Smooth muscle cell (in vitro differentiated cells): ENCODE results near the gene CALHM2. TPM values are rescaled to one million over a fixed set of nuclear protein-coding genes. Genes with fewer than 3 reads are reported as not detected.

Experiments used
- DNase-seq: peaks from one replicate; lab custom pipeline; 2025; ENCODE audit not compliant: unreplicated experiment; lab: John Stamatoyannopoulos, UW
- H2AFZ ChIP-seq: fragments of 200-600 bp; sonication (generic); 2 replicates; pipeline ENCODE4 v1.6.0; 2016; ENCODE audit warnings: antibody characterized with exemption, low read depth, mild to moderate bottlenecking
- H3F3A ChIP-seq: fragments of 200-600 bp; sonication (generic); 2 replicates; pipeline ENCODE4 v1.6.0; 2017; ENCODE audit warnings: antibody characterized with exemption, low read depth
- H3K27ac ChIP-seq: fragments of 200-600 bp; sonication (generic); 2 replicates; pipeline ENCODE4 v1.5.1; 2016; ENCODE audit warnings: low read depth, mild to moderate bottlenecking
- H3K27me3 ChIP-seq: fragments of 200-600 bp; sonication (generic); 2 replicates; pipeline ENCODE4 v1.6.1; 2016; ENCODE audit warnings: low read depth, mild to moderate bottlenecking
- H3K36me3 ChIP-seq: fragments of 200-600 bp; sonication (generic); 2 replicates; pipeline ENCODE4 v1.5.1; 2016; ENCODE audit warnings: low read depth
- H3K4me1 ChIP-seq: fragments of 200-600 bp; sonication (generic); 2 replicates; pipeline ENCODE4 v1.5.1; 2016; ENCODE audit warnings: low read depth
- H3K4me2 ChIP-seq: fragments of 200-600 bp; sonication (generic); 2 replicates; pipeline ENCODE4 v1.6.0; 2016; ENCODE audit warnings: mild to moderate bottlenecking
- H3K4me3 ChIP-seq: fragments of 200-600 bp; sonication (generic); 2 replicates; pipeline ENCODE4 v1.5.1; 2016; ENCODE audit warnings: mild to moderate bottlenecking
- H3K79me2 ChIP-seq: fragments of 200-600 bp; sonication (generic); 2 replicates; pipeline ENCODE4 v1.6.0; 2016; ENCODE audit warnings: low read depth, mild to moderate bottlenecking
- H3K9ac ChIP-seq: fragments of 200-600 bp; sonication (generic); 2 replicates; pipeline ENCODE4 v1.6.0; 2016; ENCODE audit warnings: low read depth
- H3K9me3 ChIP-seq: fragments of 200-600 bp; sonication (generic); replicated peaks from 2 replicates; pipeline ENCODE4 v1.5.1; 2016; ENCODE audit warnings: low read depth
- H4K20me1 ChIP-seq: fragments of 200-600 bp; sonication (generic); 2 replicates; pipeline ENCODE4 v1.6.0; 2016; ENCODE audit warnings: low read depth
- WGBS: methylation state at CpG from one replicate; pipeline ENCODE4 v1.1.7; 2016; ENCODE audit warnings: low lambda C conversion rate; 5-methylcytosine and 5-hydroxymethylcytosine counted together
- polyA plus RNA-seq: library from polyadenylated mRNA; unstranded; fragments of >200 nt; fragmentation: Nextera tagmentation; extraction: Ambion mirVana; gene quantifications from 2 replicates; pipeline ENCODE4 v1.2.1, GENCODE V29; 2016
- total RNA-seq: library from RNA; depleted of rRNA; stranded (reverse); fragments of >200 nt; gene quantifications from 2 replicates; pipeline ENCODE4 v1.2.3, GENCODE V29; 2014
- TF ChIP-seq, protein P1 (sequence below): fragments of 200-600 bp; sonication (generic); IDR thresholded peaks from 2 replicates; pipeline ENCODE4 v1.5.1; 2017; ENCODE audit warnings: borderline replicate concordance, mild to moderate bottlenecking, antibody characterized with exemption; ENCODE audit not compliant: insufficient read depth, poor library complexity, severe bottlenecking

CALHM2 gene
- total and polyA plus RNA-seq, 2 experiments from 2014 or later, result 3.1 to 8.6 TPM

DNA sequence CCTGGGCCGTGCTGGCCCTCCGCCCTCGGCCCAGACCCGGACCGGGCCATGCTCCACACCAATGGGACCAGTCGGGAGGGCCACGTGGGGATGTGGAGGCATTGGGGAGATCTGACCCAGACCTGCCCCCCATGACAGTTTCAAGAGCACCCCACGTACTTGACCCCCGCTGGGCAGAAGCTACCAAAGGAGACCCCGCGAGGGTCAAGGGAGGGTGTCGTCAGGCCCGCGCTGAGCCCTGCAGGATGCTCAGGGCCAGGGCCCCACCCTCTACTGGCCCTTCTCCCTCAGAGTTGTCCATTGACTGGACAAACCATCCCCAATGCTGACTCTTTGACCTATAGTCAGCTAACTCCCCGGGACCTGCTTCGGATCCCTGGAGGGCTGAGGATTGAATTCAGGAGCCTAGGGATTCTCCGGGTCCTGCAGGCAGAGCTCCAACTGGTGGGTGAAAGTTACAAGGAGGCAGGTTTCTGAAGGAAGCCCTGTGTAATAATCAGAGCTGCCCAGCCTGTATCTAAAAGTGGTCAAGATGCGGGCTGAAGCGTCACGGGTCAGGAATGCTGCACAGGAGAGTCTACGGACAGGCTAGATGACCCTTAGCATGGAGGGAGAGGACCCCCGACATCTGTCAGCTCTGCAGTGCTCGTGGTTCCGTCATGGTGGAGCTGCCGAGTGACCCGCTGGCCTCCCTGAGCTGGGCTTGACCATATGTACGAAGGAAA is 498 bp upstream of the CALHM2 start:
- H4K20me1 ChIP-seq, result no peaks in the 10 kb centered on the region
- H3K4me3 ChIP-seq, result peak overlapping the region; percentile 58
- TF ChIP-seq, protein P1, sequence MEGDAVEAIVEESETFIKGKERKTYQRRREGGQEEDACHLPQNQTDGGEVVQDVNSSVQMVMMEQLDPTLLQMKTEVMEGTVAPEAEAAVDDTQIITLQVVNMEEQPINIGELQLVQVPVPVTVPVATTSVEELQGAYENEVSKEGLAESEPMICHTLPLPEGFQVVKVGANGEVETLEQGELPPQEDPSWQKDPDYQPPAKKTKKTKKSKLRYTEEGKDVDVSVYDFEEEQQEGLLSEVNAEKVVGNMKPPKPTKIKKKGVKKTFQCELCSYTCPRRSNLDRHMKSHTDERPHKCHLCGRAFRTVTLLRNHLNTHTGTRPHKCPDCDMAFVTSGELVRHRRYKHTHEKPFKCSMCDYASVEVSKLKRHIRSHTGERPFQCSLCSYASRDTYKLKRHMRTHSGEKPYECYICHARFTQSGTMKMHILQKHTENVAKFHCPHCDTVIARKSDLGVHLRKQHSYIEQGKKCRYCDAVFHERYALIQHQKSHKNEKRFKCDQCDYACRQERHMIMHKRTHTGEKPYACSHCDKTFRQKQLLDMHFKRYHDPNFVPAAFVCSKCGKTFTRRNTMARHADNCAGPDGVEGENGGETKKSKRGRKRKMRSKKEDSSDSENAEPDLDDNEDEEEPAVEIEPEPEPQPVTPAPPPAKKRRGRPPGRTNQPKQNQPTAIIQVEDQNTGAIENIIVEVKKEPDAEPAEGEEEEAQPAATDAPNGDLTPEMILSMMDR, result no peak
- H3K36me3 ChIP-seq, result no peaks in the 10 kb centered on the region
- peak overlapping the region; percentile 84 for H3K4me2 ChIP-seq
- no peaks in the 10 kb centered on the region for H3K27me3 ChIP-seq
- H3K27ac ChIP-seq, result no peak overlapping the region
- no peaks in the 10 kb centered on the region for H3K4me1 ChIP-seq
- H3K9me3 ChIP-seq, result no peaks in the 10 kb centered on the region
- no peaks in the 10 kb centered on the region for H3F3A ChIP-seq
- H3K9ac ChIP-seq, result no peak overlapping the region
- H3K79me2 ChIP-seq, result no peaks in the 10 kb centered on the region
- DNase-seq, result no peak
- no peak overlapping the region for H2AFZ ChIP-seq
- 61% methylated on average over 27 of the region's 27 CpGs for WGBS

DNA sequence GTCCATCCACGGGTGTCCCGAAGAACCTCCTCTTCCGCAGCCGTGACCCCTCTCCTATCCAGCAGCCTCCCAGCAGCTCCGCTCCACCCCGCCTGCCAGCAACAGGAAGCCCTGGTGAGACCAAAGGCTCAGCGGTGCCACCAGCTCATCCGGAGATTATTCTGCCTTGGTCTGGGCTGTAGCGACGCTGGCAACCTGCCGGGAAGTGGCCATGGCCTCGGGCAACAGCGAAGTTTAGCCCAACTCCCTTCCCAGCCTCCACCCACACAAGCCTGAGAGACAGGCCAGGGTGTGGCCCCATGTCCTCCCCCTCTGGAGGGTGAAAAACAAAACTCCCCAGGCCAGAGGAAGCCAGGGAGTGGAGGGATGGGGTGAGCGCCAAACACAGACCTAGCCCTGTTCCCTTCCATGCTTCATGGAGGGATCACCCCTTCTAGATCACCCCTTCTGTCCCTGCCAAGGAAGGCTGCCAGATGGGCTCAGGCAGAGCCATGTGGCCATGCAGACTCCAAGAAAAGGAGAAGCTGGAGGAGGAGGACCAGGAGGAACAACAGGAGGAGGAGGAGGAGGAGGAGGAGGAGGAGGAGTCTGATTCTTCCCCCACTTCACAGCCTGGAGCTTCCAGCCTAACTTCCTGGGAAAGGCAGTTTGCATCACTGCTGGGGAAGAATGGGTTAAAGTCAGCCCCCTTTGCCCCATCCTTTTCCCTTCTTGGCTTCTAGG is 918 bp downstream of the CALHM2 start:
- TF ChIP-seq, protein P1, result no peak
- H3K36me3 ChIP-seq, result no peaks in the 10 kb centered on the region
- no peak overlapping the region for H3K27ac ChIP-seq
- no peaks in the 10 kb centered on the region for H3F3A ChIP-seq
- WGBS, result 58% methylated on average over 14 of the region's 14 CpGs
- H3K79me2 ChIP-seq, result no peaks in the 10 kb centered on the region
- peak overlapping the region; percentile 84 for H3K4me2 ChIP-seq
- H2AFZ ChIP-seq, result no peak overlapping the region
- no peaks in the 10 kb centered on the region for H3K9me3 ChIP-seq
- H3K4me3 ChIP-seq, result peak overlapping the region; percentile 58
- no peak overlapping the region for H3K9ac ChIP-seq
- no peaks in the 10 kb centered on the region for H3K4me1 ChIP-seq
- H3K27me3 ChIP-seq, result no peaks in the 10 kb centered on the region
- no peaks in the 10 kb centered on the region for H4K20me1 ChIP-seq
- DNase-seq, result no peak

DNA sequence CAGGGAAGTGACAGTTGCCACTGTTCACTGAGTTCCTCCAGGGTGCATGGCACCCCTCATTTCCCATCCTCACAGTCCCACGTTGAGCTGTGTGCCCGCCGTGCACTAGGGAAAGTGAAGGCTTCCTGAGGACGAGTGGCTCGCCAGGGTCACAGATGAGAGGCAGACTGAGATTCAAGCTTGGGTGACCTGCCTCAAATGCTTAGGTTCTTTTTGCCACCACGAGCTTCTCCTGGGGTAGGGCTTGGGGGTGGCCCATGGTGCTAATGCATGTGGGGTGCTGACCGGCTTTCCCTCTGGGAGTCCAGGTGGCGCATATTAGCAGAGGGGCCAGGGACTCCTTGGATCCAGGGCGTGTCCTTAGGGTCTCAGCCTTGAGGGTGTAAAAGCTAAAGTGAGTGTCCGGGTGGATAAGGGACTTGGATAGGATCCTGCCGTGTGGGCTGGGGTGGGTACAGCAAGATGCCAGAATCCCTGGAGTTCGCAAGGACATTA is 1.9 kb downstream of the CALHM2 start:
- Histone ChIP-seq H3K27me3 (no peaks in the 10 kb centered on the region), H3K4me2 (peak overlapping the region; percentile 84), H3K9ac (no peak overlapping the region), H3K4me1 (no peaks in the 10 kb centered on the region), H3K79me2 (no peaks in the 10 kb centered on the region), H3K36me3 (no peaks in the 10 kb centered on the region), H3K4me3 (no peak overlapping the region), H2AFZ (no peak overlapping the region), H3F3A (no peaks in the 10 kb centered on the region), H3K9me3 (no peaks in the 10 kb centered on the region), H4K20me1 (no peaks in the 10 kb centered on the region), H3K27ac (no peak overlapping the region)
- no peak for DNase-seq
- TF ChIP-seq, protein P1, result no peak
- WGBS, result 94% methylated on average over 12 of the region's 12 CpGs
